ENCODE measurements around the gene DPP6. TPM values are rescaled to one million over a fixed set of nuclear protein-coding genes. Genes with fewer than 3 reads are reported as not detected.

Gene DPP6
- total and polyA plus RNA-seq, 2 experiments from 2014 or later = 0.21 TPM; not detected in 1

DNA sequence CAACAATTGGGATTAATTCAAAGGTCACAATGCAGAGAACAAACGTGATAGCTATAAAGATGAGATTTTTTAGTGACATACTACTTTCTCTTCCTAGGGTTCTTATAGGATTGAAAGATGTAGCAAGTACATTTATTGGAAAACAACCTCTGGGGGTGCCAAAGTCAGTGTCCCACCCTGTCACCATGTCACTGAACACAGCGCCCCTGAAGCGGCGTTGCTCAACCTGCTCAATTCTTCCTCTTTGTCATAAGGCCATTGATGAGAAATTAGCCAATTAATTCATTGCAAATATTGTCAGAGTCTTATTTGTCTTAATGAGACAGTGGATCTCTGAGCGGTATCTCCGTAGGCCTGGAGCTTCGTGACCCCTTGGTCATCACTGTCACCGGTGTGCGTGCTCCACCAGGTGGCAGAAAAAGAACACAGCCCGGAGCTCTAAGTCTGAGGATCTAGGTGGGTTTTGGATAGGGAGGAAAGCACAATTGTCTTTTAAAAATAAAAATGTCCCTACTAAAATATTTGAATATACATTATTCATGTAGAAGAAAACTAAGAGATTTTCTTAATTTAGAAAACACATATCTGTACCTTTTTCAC is 588.2 kb downstream of the DPP6 start:
- H3K27ac ChIP-seq = no peak overlapping the region
- peak in 1 of 2 donors; percentile 52 for DNase-seq (ENCODE audit: low read depth in 1 of 2, low spot score in 1 of 2)
- no peaks in the 10 kb centered on the region for H3K9me3 ChIP-seq (ENCODE audit: low read depth)
- TF ChIP-seq, protein P1, sequence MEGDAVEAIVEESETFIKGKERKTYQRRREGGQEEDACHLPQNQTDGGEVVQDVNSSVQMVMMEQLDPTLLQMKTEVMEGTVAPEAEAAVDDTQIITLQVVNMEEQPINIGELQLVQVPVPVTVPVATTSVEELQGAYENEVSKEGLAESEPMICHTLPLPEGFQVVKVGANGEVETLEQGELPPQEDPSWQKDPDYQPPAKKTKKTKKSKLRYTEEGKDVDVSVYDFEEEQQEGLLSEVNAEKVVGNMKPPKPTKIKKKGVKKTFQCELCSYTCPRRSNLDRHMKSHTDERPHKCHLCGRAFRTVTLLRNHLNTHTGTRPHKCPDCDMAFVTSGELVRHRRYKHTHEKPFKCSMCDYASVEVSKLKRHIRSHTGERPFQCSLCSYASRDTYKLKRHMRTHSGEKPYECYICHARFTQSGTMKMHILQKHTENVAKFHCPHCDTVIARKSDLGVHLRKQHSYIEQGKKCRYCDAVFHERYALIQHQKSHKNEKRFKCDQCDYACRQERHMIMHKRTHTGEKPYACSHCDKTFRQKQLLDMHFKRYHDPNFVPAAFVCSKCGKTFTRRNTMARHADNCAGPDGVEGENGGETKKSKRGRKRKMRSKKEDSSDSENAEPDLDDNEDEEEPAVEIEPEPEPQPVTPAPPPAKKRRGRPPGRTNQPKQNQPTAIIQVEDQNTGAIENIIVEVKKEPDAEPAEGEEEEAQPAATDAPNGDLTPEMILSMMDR (IDR thresholded peaks at IDR 0.05; ENCODE audit: low read depth, low read length) = no peak
- H3K36me3 ChIP-seq = no peaks in the 10 kb centered on the region
- H3K4me1 ChIP-seq (ENCODE audit: low read depth) = no peaks in the 10 kb centered on the region
- no peaks in the 10 kb centered on the region for H3K27me3 ChIP-seq
- no peak overlapping the region for H3K4me3 ChIP-seq

DNA sequence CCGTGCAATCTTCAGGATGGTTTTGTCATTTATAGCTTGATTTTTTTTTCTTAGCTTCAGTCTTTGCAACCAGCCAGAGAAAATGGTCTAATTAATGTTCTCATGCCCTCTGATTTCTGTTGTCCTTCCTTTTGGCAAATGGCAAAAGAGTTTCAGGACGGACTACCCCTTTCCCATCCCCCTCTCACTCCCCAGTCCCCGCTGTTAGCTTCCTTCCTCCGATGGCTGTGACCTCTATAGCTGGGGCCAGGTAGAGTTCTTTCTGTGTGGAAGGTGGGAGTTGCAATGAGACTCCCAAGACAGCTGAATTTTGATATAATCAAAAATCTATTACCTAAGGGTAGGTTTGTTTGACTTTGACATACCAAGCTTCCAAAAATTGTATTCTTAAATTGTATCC is 588.7 kb downstream of the DPP6 start:
- Histone ChIP-seq H3K27ac (no peak overlapping the region), H3K36me3 (no peaks in the 10 kb centered on the region), H3K27me3 (no peaks in the 10 kb centered on the region), H3K4me1 (ENCODE audit: low read depth) (no peaks in the 10 kb centered on the region), H3K9me3 (ENCODE audit: low read depth) (no peaks in the 10 kb centered on the region), H3K4me3 (no peak overlapping the region)
- TF ChIP-seq, protein P1 (IDR thresholded peaks at IDR 0.05; ENCODE audit: low read depth, low read length) = no peak
- no peak for DNase-seq (ENCODE audit: low read depth in 1 of 2, low spot score in 1 of 2)

DNA sequence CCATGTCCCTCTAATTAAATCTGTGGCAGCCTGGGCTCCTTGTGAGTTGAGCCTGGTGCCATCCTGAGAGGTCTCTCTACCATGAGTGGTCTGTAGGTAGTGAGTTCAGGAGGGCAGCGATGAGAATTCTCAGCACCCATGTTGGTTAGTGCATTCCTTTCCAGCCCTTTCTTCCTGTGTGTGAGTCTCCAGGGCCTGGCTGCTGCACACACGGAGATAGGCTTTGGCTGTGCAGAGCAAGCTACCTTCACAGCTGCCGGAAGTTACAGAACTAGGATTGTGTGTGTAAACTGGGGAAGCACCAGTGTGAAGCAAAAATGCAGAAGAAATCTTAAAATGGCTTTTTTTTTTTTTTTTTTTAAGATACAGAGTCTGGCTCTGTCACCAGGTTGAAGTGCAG is 592.2 kb downstream of the DPP6 start:
- Histone ChIP-seq H3K36me3 (no peaks in the 10 kb centered on the region), H3K4me3 (no peak overlapping the region), H3K9me3 (ENCODE audit: low read depth) (no peaks in the 10 kb centered on the region), H3K27ac (no peak overlapping the region), H3K4me1 (ENCODE audit: low read depth) (no peaks in the 10 kb centered on the region), H3K27me3 (no peaks in the 10 kb centered on the region)
- no peak for DNase-seq (ENCODE audit: low read depth in 1 of 2, low spot score in 1 of 2)
- TF ChIP-seq, protein P1 (IDR thresholded peaks at IDR 0.05; ENCODE audit: low read depth, low read length) = no peak

DNA sequence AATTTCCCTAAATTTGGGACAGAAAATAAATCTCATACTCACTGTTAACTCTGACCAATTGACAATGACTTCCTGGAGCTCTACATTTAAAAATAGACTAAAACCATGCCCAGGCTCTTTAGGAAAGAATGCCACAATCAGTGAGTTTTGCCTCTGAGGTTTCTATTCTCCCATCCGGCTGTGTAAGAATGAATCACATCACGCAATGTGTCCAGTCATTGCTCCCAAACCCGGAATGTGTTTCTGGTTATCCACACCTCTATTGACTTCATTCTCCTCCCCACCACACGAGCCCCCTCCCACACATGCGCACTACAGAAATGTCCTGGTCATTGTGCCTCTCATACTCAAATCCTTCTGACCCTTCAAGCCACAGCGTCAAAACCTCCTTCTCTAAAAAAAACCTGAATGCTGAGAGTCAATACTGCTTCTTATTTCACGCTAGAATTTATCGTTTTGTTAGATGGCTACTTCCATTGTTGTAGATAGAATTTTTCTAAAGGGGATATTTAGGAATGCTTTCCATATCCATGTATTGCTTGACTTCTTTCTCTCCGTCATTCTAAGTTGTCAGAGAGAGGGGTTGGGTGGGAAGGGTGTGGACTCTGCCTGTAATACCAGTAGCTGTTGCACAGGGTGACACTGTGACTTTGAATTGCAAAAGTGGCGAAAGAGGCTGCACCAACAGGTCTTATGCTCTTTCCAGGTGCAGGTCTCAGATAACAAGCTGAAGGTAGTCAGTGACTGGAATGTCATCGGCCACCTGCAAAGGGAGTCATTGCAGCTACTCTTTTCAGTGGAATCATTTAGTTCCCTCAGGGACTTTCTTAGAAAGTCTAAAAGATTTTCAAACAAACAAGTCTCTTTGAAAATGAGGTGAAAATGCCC is 594.2 kb downstream of the DPP6 start:
- TF ChIP-seq, protein P1 (IDR thresholded peaks at IDR 0.05; ENCODE audit: low read depth, low read length) = no peak
- no peaks in the 10 kb centered on the region for H3K36me3 ChIP-seq
- no peaks in the 10 kb centered on the region for H3K4me1 ChIP-seq (ENCODE audit: low read depth)
- no peak for DNase-seq (ENCODE audit: low read depth in 1 of 2, low spot score in 1 of 2)
- H3K4me3 ChIP-seq = no peak overlapping the region
- no peak overlapping the region for H3K27ac ChIP-seq
- no peaks in the 10 kb centered on the region for H3K27me3 ChIP-seq
- H3K9me3 ChIP-seq (ENCODE audit: low read depth) = no peaks in the 10 kb centered on the region

DNA sequence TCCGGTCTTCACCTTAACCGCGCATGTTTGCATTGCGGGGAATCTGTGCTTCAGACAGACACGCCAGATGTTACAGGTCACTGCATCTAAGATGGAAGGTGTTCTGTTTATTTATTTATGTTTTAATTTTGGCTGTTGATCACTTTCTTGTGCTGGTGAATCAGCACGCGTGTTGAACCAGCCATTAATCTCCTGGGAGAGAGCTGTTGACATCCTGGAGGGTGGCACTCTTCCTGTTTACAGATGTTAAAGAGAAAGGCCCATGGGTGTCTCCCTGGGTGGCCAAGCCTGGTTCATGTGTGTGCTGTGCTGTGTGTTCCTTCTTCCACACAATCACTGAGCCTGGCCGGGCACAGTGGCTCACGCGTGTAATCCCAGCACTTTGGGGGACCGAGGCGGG is 595.4 kb downstream of the DPP6 start:
- no peaks in the 10 kb centered on the region for H3K9me3 ChIP-seq (ENCODE audit: low read depth)

More for the DNA sequence above, 595.4 kb downstream of the DPP6 start:
- no peaks in the 10 kb centered on the region for H3K36me3 ChIP-seq
- no peak overlapping the region for H3K4me3 ChIP-seq
- no peaks in the 10 kb centered on the region for H3K4me1 ChIP-seq (ENCODE audit: low read depth)
- no peak overlapping the region for H3K27ac ChIP-seq
- no peaks in the 10 kb centered on the region for H3K27me3 ChIP-seq
- no peak for DNase-seq (ENCODE audit: low read depth in 1 of 2, low spot score in 1 of 2)
- TF ChIP-seq, protein P1 (IDR thresholded peaks at IDR 0.05; ENCODE audit: low read depth, low read length) = no peak

All from cardiac muscle cell (in vitro differentiated cells and primary cell).